Measurements from ENCODE around the gene OGFR.
A peak's percentile ranks its signal among the peaks of the same experiment; 100 is the strongest.

The OGFR gene

DNA sequence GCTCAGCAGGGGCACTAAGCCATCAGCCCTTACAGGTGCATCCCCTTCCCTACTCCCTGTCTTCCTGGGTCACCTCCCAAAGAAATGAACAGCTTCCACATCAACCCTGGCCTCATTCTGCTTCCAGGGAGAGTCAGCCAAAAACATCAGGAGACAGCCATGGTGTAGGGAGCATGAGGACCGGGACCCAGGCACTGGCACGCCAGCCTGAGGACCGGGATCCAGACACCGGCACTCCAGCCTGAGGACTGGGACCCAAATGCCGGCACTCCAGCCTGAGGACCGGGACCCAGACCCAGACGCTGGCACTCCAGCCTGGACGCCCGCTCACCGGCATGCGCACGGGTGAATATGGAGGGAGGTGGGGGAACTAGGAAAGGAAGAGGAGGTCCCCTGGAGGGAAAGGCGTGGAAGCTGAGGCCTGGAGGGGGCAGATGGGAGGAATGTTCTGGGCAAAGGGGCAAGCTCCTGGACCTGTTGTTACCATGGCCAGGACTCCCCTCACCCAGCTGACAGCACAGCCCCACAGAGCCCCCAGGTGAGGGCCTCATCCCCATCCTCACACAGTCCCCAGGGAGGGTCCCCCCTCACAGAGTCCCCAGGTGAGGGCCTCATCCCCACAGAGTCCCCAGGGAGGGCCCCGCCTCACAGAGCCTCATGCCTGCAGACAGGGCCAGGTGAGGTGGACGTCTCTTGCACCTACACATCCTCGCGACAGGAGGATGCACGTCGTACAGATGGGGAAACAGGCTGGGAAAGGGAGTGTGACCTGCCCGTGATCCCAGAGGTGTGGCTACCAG, 34.3 kb upstream of the OGFR start:
- no peak for DNase-seq

DNA sequence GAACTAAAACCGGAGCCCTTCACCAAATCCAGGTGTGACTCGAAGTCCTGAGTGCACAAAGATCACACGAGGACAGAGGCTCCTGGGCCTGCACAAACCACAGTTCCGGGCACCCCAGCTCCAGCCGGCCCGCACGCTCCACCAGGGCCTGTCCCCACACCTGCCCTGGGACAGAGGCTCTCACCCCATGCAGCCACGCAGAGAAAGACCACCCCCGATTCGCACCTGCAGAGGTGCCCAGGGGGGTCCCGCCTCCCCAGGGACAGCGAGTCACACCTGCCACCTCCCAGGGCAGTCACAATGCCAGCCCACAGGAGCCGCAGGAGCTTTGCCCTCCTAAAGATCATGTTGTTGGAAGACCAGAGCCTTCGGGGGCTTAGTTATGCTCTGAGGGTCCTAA, 33.7 kb upstream of the OGFR start:
- no peak for DNase-seq

DNA sequence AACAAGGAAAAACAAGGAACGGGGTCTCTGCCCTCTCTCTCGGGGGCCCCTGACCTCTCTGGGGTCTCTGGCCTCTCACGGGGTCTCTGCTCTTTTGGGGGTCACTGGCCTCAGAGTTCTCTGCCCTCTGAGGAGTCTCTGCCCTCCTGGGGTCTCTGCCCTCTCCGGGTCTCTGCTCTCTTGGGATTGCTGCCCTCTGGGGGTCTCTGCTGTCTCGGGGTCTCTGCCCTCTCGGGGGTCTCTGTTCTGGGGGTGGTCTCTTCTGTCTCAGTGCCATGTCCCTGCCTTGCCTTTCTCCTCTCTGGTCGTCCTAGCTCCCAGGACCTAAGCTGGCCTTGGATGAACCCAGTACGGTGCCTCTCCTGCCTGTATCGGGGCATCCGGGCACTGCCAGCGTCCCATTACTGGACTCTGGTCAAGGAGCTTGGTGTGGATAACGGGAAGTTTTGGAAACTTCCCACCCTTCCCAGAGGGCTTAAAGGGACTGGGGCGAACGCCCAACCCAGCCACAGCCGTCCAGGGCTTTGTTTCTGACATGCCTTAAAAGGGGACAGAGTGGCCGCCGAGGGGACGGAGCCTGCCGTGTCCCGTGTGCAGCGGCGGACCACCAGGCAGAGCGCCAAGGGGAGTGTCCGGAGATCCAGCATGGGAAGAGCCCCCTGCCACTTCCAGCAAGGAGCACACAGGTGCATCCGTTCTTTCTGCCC, 33.1 kb upstream of the OGFR start:
- no peak for DNase-seq

DNA sequence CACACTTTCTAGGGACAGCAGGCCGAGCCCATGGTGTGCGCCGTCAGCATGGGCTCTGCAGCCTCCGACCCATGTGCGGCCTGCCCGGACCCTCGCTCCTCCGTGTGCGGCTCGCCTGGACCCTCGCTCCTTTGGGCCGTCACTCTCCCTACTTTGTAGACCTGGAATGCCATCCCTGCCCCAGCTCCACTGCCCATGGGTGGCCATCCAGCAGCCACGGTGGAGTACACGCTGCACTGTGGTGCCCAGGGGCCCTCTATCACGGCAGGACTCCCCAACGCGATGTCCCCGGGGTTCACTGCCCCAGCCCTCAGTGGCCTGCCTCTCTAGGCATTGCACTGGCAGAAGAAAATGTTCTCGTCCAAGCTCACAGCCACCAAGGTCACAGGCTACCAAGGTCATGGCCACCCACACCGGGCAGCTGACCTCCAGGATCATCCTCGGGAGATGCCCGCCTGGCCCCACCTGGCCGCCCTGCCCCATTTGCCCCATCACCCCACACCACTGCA, 32.5 kb upstream of the OGFR start:
- DNase-seq, result no peak

DNA sequence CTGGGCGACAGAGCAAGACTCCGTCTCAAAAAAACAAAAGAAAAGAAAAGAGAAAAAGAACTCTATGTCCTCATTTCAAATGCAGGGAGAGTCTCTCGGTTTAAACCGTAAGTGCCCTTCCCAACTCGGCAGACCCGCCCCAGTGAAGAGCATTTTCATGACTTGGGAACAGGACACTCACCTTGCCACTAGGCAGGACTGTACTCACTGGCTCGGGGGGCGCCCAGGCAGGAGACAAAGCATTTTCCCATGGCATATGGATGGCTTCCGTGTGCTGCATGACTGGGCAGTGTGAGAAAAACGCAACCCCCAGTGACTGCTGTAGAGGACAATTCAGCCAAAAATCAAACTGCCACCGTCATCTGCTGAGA, 32.0 kb upstream of the OGFR start:
- no peak for DNase-seq

DNA sequence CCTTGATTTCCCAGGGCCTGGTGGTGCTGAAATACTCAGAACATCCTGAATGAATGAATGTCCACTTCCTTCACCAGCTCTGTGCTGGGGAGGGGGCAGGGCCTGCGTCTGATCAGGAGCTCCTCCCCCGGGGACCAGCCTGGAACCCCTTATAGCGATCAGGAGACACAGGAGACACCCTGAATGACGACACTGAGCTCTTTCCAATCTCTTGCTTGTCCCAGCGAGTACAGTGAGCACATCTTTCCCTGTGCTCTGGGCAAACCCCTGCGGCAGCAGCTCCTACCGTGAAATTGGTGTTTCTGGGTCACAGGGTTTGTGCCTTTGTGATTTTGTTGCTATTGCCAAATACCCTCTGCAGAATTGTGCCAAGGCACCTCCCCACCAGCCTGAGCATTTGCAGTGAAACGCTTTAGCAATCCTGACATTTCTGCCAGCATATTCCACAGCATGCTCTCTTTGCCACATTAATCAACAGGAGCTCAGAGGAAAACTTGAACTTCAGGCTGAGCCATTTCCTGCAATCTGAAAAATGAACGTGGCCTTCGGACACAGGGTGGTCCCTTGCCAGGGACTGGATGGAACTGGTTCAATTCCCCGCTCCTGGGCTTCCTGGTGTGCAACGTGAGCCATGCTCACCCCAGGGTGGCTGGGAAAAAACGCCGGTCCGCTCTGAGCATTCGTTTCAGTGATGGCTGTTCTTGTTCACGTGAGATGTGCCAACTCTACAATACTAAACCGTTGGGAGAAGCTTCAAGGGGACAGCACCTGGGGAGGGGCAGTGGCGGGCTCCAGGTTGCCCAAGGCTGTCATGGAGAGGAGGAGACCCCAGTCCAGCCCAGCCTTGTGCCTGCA, 31.4 kb upstream of the OGFR start:
- DNase-seq, result no peak

DNA sequence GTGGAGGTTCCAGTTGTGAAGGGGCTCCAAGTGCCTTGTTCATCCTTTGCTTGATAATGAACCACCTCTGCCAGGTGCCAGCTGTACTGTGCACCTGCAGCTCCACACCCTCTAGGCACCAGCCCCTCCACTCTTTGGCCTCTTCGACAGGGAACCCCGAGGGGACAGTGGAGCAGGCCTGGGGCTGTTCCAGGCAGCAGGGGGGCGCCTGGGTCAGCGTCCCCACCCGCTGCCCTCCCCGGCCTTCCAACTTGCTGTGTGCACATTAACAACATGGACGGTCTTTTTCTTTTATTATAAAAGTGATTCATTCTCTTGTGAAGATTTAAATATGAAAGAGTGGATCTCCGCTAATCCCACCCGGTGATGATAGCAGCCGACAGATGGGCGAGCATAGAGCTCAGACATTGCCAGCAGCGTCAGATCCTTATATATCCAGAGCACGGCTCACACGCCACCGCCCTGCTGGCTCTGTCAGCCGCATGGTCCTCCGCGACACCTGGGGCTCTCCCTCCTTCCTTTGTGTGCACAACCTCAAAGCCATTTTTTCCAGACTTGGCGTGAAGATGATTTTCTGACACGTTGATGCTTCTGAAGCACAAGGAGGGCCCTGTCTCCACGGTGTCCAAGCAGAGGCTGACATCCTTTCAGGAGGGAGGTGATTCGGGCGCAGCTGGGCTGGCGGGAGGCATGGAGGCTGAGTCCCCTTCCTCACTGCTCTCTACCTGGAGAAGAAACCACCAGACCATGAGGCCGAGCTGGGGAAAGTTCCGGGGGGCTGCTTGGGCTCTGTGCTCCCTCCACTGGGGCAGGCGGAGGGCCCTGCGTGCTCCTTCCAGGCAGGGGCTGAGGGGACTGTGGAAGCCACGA, 30.6 kb upstream of the OGFR start:
- DNase-seq, result no peak

DNA sequence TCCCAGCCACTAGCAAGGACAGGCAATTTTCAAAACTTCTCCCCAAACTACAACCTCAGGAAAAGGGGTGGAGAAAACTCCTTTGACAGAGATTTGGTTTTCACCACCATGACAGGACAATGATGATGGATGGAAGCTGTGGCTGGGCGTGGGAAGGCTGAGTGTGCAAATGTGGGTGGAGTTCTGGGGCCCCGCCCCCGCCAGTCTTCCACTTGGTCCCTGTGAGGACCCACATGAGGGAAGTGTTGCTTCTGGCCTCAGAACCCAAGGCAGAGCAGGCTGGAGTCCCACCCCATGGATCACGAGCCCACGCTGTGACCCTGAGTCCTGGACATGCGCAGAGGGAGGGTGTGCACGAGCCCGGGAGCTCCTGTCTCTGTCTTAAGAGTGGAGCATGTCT, 29.9 kb upstream of the OGFR start:
- DNase-seq, result no peak

DNA sequence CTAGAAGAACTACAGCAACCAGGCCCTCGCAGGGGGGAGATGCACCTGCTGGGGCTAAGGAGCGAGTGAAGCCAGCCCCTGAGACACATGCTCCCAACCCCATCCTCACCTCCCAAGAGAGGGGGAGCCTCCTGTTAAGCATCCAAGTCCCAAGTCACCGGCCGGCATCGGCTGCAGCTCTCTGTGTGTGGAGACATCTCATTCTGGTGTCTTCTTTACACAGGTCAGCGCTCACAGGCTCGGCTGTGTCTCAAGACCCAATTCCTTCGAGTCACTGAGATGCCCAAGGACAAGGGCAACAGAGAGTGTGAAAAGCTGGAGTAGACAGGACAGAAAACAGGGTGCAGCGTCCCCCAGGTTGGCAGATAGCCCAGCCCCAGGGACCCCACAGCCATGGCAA, 29.4 kb upstream of the OGFR start:
- DNase-seq, result no peak

DNA sequence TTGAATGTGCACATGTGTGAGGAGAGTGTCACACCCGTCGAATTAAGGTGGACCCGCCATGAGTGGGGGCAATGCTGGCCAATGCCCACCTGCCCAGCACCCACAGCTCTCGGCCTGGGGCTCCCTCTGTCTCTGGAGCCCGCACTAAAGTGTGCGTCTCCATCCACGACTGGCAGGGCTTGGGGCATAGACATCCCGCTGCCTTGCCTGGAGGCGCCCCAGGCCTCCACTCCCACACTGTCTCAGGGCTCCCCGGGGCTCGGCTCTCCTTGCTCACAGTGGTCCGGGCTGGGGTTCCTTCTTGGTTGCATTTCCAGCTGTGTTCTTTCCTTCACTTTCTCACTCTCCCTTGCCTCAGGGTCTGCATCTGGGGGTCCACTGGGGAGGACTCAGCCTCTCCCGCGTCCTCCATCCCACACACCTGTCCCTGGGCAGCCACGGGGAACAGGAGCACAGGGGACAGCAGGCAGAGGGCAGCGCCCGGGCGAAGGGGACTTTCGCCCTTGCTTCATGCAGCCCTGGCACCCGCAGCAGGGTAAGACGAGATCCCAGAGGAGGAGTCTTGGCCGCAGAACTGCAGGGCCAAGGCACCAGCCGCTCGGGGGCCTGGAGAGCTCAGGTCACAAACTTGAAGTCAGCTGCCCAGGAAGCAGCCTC, 28.5 kb upstream of the OGFR start:
- DNase-seq, result no peak

DNA sequence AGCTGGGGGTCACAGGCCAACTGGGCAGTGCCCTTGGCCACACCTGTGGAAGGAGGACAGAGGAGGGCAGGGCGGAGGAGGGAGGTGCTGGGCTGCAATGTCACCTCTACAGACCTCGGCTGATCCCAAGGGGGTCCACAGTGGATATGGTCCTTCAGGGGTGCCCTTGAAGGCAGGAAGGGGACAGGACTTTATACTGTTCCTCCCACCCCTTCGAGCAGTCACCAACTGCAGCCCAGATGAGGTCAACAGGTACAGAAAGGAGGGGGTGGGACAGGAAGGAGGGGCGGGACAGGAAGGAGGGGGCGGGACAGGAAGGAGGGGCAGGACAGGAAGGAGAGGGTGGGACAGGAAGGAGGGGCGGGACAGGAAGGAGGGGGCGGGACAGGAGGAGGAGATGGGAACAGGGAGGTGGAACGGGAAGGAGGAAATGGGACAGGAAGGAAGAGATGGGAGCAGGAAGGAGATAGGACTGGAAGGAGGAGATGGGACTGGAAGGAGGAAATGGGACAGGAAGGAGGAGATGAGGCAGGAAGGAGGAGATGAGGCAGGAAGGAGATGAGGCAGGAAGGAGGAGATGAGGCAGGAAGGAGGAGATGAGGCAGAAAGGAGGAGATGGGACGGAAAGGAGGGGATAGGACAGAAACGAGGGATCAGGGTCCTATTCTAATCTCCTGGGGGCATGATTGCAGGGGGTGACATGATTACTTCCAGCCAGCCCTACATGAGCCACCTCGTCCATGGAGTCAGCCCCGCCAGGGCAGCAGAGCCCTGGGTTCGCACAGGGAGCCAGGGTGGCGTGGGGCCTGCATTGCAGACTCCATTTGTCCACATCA, 27.7 kb upstream of the OGFR start:
- peak; percentile 26 for DNase-seq

DNA sequence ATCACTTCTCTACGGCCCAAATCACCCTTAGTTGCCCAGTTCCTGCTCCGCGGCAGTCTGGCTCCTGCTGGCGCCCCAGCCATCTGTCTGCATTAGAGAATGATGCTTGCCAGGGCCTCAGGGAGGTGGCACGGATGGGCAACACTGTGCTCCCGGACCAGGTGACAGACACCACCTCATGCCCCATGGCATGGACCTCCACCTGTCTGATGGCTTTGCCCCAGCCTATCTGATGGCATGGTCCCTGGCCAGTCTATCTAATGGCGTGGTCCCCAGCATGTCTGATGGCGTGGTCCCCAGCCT, 27.2 kb upstream of the OGFR start:
- no peak for DNase-seq

DNA sequence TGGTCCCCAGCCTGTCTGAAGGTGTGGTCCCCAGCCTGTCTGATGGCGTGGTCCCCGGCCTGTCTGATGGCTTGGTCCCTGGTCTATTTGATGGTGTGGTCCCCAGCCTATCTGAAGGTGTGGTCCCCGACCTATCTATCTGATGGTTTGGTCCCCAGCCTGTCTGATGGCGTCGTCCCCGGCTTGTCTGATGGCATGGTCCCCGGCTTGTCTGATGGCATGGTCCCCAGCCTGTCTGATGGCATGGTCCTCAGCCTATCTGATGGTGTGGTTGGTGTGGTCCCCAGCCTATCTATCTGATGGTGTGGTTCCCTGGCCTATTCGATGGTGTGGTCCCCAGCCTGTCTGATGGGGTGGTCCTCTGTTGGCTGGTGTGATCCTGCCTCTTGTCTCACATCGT, 26.6 kb upstream of the OGFR start:
- no peak for DNase-seq

DNA sequence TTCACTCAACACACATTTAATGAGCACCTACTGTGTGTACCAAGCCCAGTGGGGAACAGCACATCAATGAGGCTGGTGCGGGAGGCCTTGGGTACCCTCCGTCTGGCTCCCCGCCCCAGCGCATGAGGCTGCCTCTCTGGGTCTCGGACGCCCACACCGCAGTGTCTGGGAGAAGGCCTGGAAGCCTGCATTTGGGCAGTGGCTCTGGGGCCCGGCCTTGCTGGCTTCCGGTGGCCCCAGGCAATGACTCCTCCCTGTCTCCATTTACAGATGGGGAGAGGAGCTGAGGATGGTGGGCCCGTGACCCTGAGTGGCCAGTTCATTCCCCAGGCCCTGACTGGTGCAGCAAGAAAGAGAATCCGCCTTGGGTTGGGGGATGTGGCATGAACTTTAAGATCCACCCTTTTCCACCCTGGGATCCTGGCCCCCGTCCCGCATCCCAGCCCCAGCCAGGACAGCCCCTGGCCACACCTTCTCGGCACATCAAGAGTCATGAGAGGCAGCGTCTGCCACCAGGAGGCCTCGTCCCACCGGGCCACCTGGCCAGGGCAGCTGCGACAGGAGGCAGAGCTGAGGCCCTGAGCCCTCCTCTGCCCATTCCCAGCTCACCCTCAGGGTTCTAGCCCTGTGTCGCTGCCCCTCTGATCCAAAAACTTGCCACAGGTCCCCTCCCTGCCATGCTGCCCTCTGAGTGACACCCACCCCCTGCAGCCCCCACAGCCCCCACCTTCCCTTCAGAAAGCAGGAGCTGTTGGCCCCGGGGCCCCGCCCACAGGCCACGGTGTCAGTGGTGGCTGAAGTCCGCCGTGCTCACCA, 25.8 kb upstream of the OGFR start:
- DNase-seq, result no peak

DNA sequence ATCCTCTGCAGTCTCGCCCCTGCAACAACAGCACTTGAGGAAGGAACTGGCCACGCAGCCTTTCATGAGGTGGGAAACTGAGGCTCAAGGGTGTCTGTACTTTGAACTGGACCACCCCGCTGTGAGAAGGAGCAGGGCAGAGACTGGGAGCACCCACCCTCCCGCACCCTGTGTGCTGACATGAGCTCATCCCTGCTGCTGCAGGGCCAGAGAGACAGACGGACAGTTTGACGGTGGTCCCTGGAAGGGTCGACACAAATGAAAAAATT, 25.3 kb upstream of the OGFR start:
- no peak for DNase-seq

DNA sequence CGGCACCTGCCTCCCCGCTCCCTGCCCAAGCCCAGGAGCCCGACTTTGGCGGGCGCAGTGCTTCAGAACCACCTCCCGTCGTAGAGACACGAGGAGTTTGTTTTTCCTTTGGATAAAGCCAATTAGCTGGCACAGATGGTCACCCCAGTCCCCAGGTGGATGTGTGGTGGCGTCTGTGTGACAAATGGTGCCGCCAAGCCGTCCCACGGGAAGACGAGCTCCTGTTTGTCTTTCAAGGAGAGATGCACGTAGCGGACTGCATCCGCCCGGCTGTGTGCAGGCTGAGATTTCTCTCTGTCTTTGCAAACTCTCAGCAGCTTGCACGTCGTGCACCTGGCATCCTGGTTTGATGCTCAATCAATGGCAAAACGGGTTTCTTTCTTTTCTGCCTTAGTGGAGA, 24.4 kb upstream of the OGFR start:
- DNase-seq, result no peak

DNA sequence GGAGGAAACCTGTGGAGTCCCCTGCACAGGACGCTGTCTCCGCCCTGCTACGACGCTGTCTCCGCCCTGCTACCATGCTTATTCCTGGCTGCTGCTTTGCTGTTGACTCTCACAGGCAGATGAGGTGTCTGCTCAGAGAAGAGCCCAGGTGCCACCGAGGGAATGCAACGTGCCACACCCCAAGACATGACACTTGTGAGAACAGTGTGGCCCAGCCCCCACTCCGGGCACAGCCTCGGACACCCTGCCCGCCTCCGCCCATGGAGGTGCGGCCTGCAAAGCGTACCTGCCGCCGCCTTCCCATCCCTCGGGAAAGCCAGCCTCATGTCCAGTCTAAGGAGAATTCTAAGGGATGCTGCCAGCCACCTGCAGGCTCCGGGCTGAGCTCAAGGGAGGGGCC, 23.9 kb upstream of the OGFR start:
- no peak for DNase-seq

DNA sequence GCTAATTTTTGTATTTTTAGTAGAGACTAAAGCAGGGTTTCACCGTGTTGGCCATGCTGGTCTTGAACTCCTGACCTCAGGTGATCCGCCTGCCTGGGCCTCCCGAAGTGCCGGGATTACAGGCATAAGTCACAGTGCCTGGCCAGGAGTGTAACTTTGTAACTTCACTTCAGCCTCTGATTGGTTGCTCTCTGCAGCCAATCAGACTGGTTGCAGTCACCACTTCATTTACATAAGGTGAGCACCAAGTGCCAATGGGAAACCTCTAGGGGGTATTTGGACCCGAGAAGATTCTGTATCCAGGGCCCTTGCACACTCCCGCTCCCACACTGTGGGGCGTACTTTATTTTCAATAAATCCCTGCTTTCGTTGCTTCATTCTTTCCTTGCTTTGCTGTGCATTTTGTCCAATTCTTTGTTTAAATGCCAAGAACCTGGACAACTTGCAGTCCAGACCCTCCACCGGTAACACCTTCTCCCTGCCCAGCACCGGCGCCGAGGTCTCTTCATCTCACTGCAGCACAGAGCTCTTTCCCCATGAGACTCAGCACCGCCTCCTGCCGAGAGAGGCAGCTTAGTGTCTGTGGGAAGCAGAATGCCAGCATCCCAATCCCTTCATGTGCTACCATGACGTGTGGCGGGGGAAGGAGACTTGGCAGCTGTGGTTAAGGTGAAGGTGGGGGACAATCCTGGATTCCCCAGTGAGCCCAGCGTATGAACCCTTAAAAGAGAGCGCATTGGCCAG, 22.3 kb upstream of the OGFR start:
- DNase-seq, result no peak

DNA sequence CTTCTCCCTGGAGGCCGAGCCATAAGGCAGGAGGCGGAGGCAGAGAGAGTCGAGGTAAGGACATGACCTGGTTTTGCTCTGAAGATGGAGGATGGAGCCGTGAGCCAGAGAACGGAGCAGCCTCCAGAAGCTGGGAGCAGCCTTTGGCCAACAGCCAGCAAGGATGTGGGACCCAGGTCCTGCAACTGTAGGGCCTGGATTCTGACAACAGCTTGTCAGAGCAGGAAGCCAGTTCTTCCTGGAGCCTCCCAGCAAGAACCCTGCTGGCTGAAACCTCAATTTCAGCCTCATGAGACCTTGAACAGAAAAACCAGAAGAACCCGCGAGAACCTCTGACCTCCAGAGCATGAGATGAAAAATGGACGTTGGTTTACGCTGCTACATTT, 21.7 kb upstream of the OGFR start:
- no peak for DNase-seq

DNA sequence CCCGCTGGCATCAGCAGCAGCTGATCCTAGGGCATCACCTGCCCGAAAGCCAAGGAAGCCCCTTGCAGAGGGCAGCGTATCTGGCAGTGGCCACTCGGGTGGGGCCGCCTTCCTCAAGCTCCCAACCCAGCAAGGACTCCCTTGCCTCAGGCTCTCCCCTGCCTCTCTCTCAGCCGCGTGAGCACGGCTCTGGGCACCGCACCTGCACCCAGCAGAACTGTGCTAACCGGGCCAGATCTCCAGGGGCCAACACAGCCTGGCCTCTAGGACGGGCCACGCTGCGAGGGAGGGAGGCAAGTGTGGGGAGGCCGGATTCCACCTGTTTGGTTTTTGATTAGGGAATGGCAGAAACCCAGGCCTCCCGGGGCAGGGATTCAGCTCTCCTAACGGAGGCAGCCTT, 20.1 kb upstream of the OGFR start:
- DNase-seq, result no peak

Measured in effector CD8-positive, alpha-beta T cell (primary cell).